GM19455 (cell line): ENCODE results near the gene AKAP11.
"Not testable (repeated sequence)": the region's sequence is repeated elsewhere in the genome, so short reads cannot be mapped to it uniquely, and the experiment has no call there.

Experiments
- ATAC-seq: cut with Tn5 transposase; IDR thresholded peaks from one replicate; pipeline ENCODE4 v1.9.1; 2021; ENCODE audit not compliant: unreplicated experiment

Gene AKAP11

GRCh38 chr13:42272115-42272803 lies at the start of gene AKAP11:
Gene AKAP11, plus strand, starts transcription at chr13:42272152. Its CDS starts 14,197 bp downstream, at chr13:42286349.
- peak; percentile 30 for ATAC-seq

- ATAC-seq = no peak
Observed at GRCh38 chr13:42223681-42224080, 48.3 kb upstream of the AKAP11 start.

GRCh38 chr13:42225051-42225450 lies 46.9 kb upstream of the AKAP11 start:
- no peak for ATAC-seq

GRCh38 chr13:42226759-42227158 lies 45.2 kb upstream of the AKAP11 start:
- ATAC-seq = not testable (repeated sequence)

GRCh38 chr13:42228527-42228926 lies 43.4 kb upstream of the AKAP11 start:
- no peak for ATAC-seq

- no peak for ATAC-seq
Observed at GRCh38 chr13:42229287-42229686, 42.7 kb upstream of the AKAP11 start.

- ATAC-seq = no peak
Observed at GRCh38 chr13:42232671-42233070, 39.3 kb upstream of the AKAP11 start.

- ATAC-seq = no peak
Observed at GRCh38 chr13:42233726-42234125, 38.2 kb upstream of the AKAP11 start.

GRCh38 chr13:42239161-42239560 lies 32.8 kb upstream of the AKAP11 start:
- ATAC-seq = no peak

GRCh38 chr13:42239644-42240043 lies 32.3 kb upstream of the AKAP11 start:
- no peak for ATAC-seq

- ATAC-seq = no peak
Observed at GRCh38 chr13:42246541-42246940, 25.4 kb upstream of the AKAP11 start.

GRCh38 chr13:42247883-42248282 lies 24.1 kb upstream of the AKAP11 start:
- ATAC-seq = no peak

GRCh38 chr13:42255886-42256285 lies 16.1 kb upstream of the AKAP11 start:
- ATAC-seq = no peak

- no peak for ATAC-seq
Observed at GRCh38 chr13:42258747-42259146, 13.2 kb upstream of the AKAP11 start.

- no peak for ATAC-seq
Observed at GRCh38 chr13:42259515-42259914, 12.4 kb upstream of the AKAP11 start.

- no peak for ATAC-seq
Observed at GRCh38 chr13:42260903-42261654, 10.9 kb upstream of the AKAP11 start.

- no peak for ATAC-seq
Observed at GRCh38 chr13:42266473-42266872, 5.5 kb upstream of the AKAP11 start.

GRCh38 chr13:42270160-42270856 lies 1.6 kb upstream of the AKAP11 start:
- no peak for ATAC-seq

GRCh38 chr13:42270857-42271215 lies 1.1 kb upstream of the AKAP11 start:
- ATAC-seq = no peak

GRCh38 chr13:42271337-42272114 lies 426 bp upstream of the AKAP11 start:
- ATAC-seq = peak; percentile 79

- ATAC-seq = no peak
Observed at GRCh38 chr13:42272804-42273175, 838 bp downstream of the AKAP11 start.
